ENCODE data around the gene CYP2F1.

The CYP2F1 gene

GRCh38 chr19:41114132-41114531, at the start of gene CYP2F1:
Gene CYP2F1, plus strand, starts transcription at chr19:41114432. Its CDS starts 1,757 bp downstream, at chr19:41116189.
- no peak for DNase-seq
- Mint-ChIP-seq H3K9me3 (peaks cover 25% of the 10 kb centered on the region), H3K27me3 (ENCODE audit: low read depth, poor library complexity) (peaks cover 41% of the 10 kb centered on the region), H3K36me3 (ENCODE audit: low read depth) (no peaks in the 10 kb centered on the region), H3K27ac (no peak within 1 kb of the TSS), H3K4me1 (no peaks in the 10 kb centered on the region), H3K4me3 (no peak within 1 kb of the TSS)
- no peak for TF ChIP-seq CTCF (IDR thresholded peaks at IDR 0.05)

- Mint-ChIP-seq H3K36me3 (ENCODE audit: low read depth) (no peaks in the 10 kb centered on the region), H3K27me3 (ENCODE audit: low read depth, poor library complexity) (peaks cover 58% of the 10 kb centered on the region), H3K4me3 (no peak overlapping the region), H3K4me1 (no peaks in the 10 kb centered on the region), H3K27ac (no peak overlapping the region), H3K9me3 (no peaks in the 10 kb centered on the region)
- no peak for TF ChIP-seq CTCF (IDR thresholded peaks at IDR 0.05)
- DNase-seq = no peak
These were observed 49.2 kb upstream of the CYP2F1 start for GRCh38 chr19:41064974-41065569.

GRCh38 chr19:41076286-41076685, 37.9 kb upstream of the CYP2F1 start:
- no peak for DNase-seq

GRCh38 chr19:41083516-41083915, 30.7 kb upstream of the CYP2F1 start:
- DNase-seq = no peak
- H3K9me3 Mint-ChIP-seq = peaks cover 19% of the 10 kb centered on the region
- H3K36me3 Mint-ChIP-seq (ENCODE audit: low read depth) = no peaks in the 10 kb centered on the region
- TF ChIP-seq CTCF (IDR thresholded peaks at IDR 0.05) = no peak
- peaks cover 52% of the 10 kb centered on the region for H3K27me3 Mint-ChIP-seq (ENCODE audit: low read depth, poor library complexity)
- no peaks in the 10 kb centered on the region for H3K4me1 Mint-ChIP-seq
- no peak overlapping the region for H3K4me3 Mint-ChIP-seq
- H3K27ac Mint-ChIP-seq = no peak overlapping the region

More at GRCh38 chr19:41076286-41076685, 37.9 kb upstream of the CYP2F1 start:
- H3K9me3 Mint-ChIP-seq = peaks cover 26% of the 10 kb centered on the region
- no peak overlapping the region for H3K27ac Mint-ChIP-seq
- H3K4me3 Mint-ChIP-seq = no peak overlapping the region
- peaks cover 32% of the 10 kb centered on the region for H3K27me3 Mint-ChIP-seq (ENCODE audit: low read depth, poor library complexity)
- no peaks in the 10 kb centered on the region for H3K4me1 Mint-ChIP-seq
- TF ChIP-seq CTCF (IDR thresholded peaks at IDR 0.05) = no peak
- no peaks in the 10 kb centered on the region for H3K36me3 Mint-ChIP-seq (ENCODE audit: low read depth)

- no peak for DNase-seq
- H3K4me1 Mint-ChIP-seq = no peaks in the 10 kb centered on the region
- peaks cover 72% of the 10 kb centered on the region for H3K27me3 Mint-ChIP-seq (ENCODE audit: low read depth, poor library complexity)
- no peak overlapping the region for H3K4me3 Mint-ChIP-seq
- H3K27ac Mint-ChIP-seq = no peak overlapping the region
- no peak for TF ChIP-seq CTCF (IDR thresholded peaks at IDR 0.05)
- H3K36me3 Mint-ChIP-seq (ENCODE audit: low read depth) = no peaks in the 10 kb centered on the region
- peaks cover 5% of the 10 kb centered on the region for H3K9me3 Mint-ChIP-seq
These were observed 28.4 kb upstream of the CYP2F1 start for GRCh38 chr19:41085748-41086415.

GRCh38 chr19:41088151-41088550, 26.1 kb upstream of the CYP2F1 start, which contains the start of gene CYP2A13:
Gene CYP2A13, plus strand, starts transcription at chr19:41088451. Its CDS starts 21 bp downstream, at chr19:41088472.
- H3K27ac Mint-ChIP-seq = no peak within 1 kb of the TSS
- peaks cover 89% of the 10 kb centered on the region for H3K27me3 Mint-ChIP-seq (ENCODE audit: low read depth, poor library complexity)

More at GRCh38 chr19:41088151-41088550, 26.1 kb upstream of the CYP2F1 start, which contains the start of gene CYP2A13:
- Mint-ChIP-seq H3K4me1 (no peaks in the 10 kb centered on the region), H3K36me3 (ENCODE audit: low read depth) (no peaks in the 10 kb centered on the region), H3K4me3 (no peak within 1 kb of the TSS), H3K9me3 (no peaks in the 10 kb centered on the region)
- no peak for TF ChIP-seq CTCF (IDR thresholded peaks at IDR 0.05)
- no peak for DNase-seq
